Activated CD4-positive, alpha-beta memory T cell treated with anti-CD3 and anti-CD28 coated beads for 36 hours (primary cell): Measurements from ENCODE around the gene HERC2. TPM values are rescaled to one million over a fixed set of nuclear protein-coding genes. Genes with fewer than 3 reads are reported as not detected.
"Not testable (repeated sequence)": the region's sequence is repeated elsewhere in the genome, so short reads cannot be mapped to it uniquely, and the experiment has no call there.

Source experiments
- CTCF ChIA-PET: fragments of 350-600 bp; sonication (Branson Sonifier 250); formaldehyde crosslinking; loops from one replicate; lab custom pipeline; 2021; ENCODE audit warnings: antibody characterized with exemption, inconsistent platforms; lab: Charles Lee
- POLR2A ChIA-PET: fragments of 350-600 bp; sonication (Branson Sonifier 250); formaldehyde crosslinking; loops from one replicate; lab custom pipeline; 2021; ENCODE audit warnings: antibody characterized with exemption; lab: Charles Lee
- DNase-seq: peaks from one replicate; pipeline ENCODE4 v3.0.0-alpha.2; 2020
- H3K27ac Mint-ChIP-seq: one replicate; pipeline ENCODE4 v1.8.0; 2021; ENCODE audit warnings: mixed read lengths
- H3K27me3 Mint-ChIP-seq: one replicate; pipeline ENCODE4 v1.8.0; 2021; ENCODE audit warnings: mixed read lengths
- H3K36me3 Mint-ChIP-seq: one replicate; pipeline ENCODE4 v1.8.0; 2021; ENCODE audit warnings: mixed read lengths
- H3K4me1 Mint-ChIP-seq: one replicate; pipeline ENCODE4 v1.8.0; 2021; ENCODE audit warnings: low read depth, mixed read lengths
- H3K4me3 Mint-ChIP-seq: one replicate; pipeline ENCODE4 v1.8.0; 2021; ENCODE audit warnings: mild to moderate bottlenecking, mixed read lengths
- H3K9me3 Mint-ChIP-seq: one replicate; pipeline ENCODE4 v1.8.0; 2021; ENCODE audit warnings: mixed read lengths
- intact Hi-C: fragments of 100-400 bp; cut with micrococcal nuclease; formaldehyde crosslinking; loops from one replicate; pipeline ENCODE4 v1.15.1; 2023
- total RNA-seq, 2 experiments: library from RNA; stranded (reverse); gene quantifications; one replicate each; pipeline ENCODE4 v1.2.3, GENCODE V29; 2021

HERC2 gene
- total RNA-seq, 2 experiments from 2014 or later, result 30.4 to 33.7 TPM

- Mint-ChIP-seq H3K4me3 (no peak overlapping the region), H3K27me3 (no peaks in the 10 kb centered on the region), H3K27ac (no peak overlapping the region), H3K9me3 (no peaks in the 10 kb centered on the region), H3K4me1 (peaks cover 15% of the 10 kb centered on the region), H3K36me3 (peaks cover 9% of the 10 kb centered on the region)
- CTCF ChIA-PET, result no interaction called here
- intact Hi-C loops, result no loop called here
- POLR2A ChIA-PET, result no interaction called here
- no peak for DNase-seq
These were observed 190.6 kb downstream of the HERC2 start for GRCh38 chr15:28131400-28131799.

DNA sequence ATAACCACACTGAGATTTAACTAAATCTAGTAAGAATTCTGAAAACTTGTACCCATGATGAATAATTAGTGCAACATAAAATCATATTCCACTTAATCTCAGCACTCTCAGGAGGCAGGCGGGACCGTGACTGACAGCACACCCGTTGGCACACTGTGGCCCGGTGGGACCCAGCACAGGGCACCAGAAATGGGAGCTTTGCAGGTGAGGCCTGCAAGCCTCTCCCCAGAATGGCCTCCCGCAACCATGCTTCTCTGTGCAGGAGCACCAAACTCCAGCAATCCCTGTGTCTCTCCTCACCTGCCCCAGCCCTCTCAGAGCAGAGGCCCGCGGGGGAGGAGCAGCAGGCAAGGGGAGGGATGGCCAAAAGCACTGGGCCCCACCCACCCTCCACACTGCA lies 191.3 kb downstream of the HERC2 start:
- Mint-ChIP-seq H3K4me3 (no peak overlapping the region), H3K27ac (no peak overlapping the region), H3K4me1 (peaks cover 7% of the 10 kb centered on the region), H3K27me3 (no peaks in the 10 kb centered on the region), H3K36me3 (peaks cover 9% of the 10 kb centered on the region), H3K9me3 (no peaks in the 10 kb centered on the region)
- no peak for DNase-seq
- CTCF ChIA-PET, result no interaction called here
- POLR2A ChIA-PET, result no interaction called here
- intact Hi-C loops, result no loop called here

DNA sequence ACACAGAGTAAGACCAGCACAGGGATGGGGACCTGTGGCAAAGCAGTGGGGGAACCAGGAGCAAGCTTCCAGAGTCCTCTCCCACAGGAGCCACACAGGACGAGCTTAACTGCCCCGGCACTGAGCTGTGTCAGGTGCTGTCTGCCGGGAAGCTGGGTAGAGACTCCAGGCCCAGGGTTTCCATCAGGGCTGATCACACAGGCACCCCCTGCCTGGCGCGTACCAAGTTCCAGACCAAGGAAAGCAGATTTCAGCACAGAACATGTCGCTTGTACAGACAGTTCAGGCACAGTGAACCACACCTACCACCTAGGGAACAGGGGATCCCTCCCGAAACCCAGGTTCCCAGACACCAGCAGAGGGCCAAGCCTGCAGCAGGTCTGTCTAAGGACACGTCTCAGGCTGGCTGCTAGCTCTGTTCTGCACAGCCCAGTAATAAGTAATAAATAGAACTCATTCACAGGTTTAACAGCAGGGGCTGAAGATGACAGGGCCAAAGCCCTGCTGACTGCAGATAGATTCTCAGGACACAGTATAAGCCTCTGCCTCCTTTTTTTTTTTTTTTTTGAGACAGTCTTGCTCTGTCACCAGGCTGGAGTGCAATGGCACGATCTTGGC lies 192.6 kb downstream of the HERC2 start:
- intact Hi-C loops, result no loop called here
- DNase-seq, result no peak
- H3K4me1 Mint-ChIP-seq, result no peaks in the 10 kb centered on the region
- no peaks in the 10 kb centered on the region for H3K27me3 Mint-ChIP-seq
- ChIA-PET POLR2A (no interaction called here), CTCF (no interaction called here)
- no peak overlapping the region for H3K4me3 Mint-ChIP-seq
- H3K36me3 Mint-ChIP-seq, result peaks cover 9% of the 10 kb centered on the region
- no peaks in the 10 kb centered on the region for H3K9me3 Mint-ChIP-seq
- no peak overlapping the region for H3K27ac Mint-ChIP-seq

DNA sequence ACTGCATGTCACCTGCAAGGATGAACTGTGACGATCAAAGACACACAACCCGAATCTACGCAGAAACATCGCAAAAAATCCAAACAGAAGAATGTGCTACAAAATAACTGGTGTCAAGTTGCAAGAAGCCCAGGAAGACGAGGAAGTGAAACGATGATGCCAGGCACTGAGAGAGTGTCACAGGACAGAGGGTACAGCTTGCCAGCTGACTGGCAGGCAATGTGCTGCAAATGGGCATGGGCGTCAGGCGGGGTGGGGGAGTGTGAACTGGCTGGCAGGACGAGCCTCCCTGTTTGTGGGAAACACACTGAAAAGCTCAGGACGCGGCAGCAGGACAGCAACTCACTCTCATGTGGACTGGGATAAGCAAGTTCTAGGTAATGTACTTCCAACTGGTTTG lies 193.9 kb downstream of the HERC2 start:
- POLR2A ChIA-PET, result no interaction called here
- intact Hi-C loops, result no loop called here
- Mint-ChIP-seq H3K27me3 (no peaks in the 10 kb centered on the region), H3K27ac (no peak overlapping the region), H3K36me3 (peaks cover 15% of the 10 kb centered on the region), H3K9me3 (no peaks in the 10 kb centered on the region), H3K4me1 (no peaks in the 10 kb centered on the region), H3K4me3 (no peak overlapping the region)
- no peak for DNase-seq
- CTCF ChIA-PET, result no interaction called here

GRCh38 chr15:28127036-28127435 lies 194.9 kb downstream of the HERC2 start:
- peaks cover 14% of the 10 kb centered on the region for H3K36me3 Mint-ChIP-seq
- no peaks in the 10 kb centered on the region for H3K9me3 Mint-ChIP-seq
- POLR2A ChIA-PET, result no interaction called here
- CTCF ChIA-PET, result interaction anchor here (1.0 to 1.9 kb wide), 4 partner anchors 10 to 75 kb away, joined by 3 to 15 read pairs (median 12); no protein-coding TSS in a partner anchor
- H3K4me3 Mint-ChIP-seq, result no peak overlapping the region
- H3K27me3 Mint-ChIP-seq, result no peaks in the 10 kb centered on the region
- intact Hi-C loops, result no loop called here
- no peaks in the 10 kb centered on the region for H3K4me1 Mint-ChIP-seq
- DNase-seq, result no peak
- H3K27ac Mint-ChIP-seq, result no peak overlapping the region

DNA sequence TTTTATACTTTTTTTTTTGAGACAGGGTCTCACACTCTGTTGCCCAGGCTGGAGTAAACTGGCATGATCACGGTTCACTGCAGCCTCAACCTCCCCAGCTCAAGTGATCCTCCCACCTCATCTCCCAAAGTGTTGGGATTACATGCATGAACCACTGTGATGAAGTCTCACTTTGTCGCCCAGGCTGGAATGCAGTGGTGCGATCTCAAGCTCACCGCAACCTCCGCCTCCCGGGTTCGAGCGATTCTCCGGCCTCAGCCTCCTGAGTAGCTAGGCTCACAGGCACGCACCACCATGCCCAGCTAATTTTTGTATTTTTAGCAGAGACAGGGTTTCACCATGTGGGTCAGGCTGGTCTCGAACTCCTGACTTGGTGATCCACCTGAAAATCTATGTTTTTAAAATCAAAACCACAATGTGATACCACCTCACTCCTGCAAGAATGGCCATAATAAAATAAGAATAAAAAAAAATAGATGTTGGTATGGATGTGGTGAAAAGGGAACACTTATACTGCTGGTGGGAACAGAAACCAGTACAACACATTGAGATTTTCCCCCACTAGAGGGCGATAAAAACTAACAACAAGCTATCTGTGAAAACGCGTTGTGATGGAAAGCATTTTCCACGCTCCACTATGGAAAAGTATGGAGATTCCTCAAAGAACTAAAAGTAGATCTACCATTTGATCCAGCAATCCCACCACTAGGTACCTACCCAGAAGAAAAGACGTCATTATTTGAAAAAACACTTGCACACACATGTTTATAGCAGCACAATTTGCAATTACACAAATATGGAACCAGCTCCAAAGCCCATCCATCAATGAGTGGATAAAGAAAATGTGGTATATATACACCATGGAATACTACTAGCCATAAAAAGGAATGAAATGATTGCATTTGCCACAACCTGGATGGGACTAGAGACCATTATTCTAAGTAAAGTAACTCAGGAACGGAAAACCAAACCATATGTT lies 196.0 kb downstream of the HERC2 start:
- no peaks in the 10 kb centered on the region for H3K27me3 Mint-ChIP-seq
- peaks cover 18% of the 10 kb centered on the region for H3K36me3 Mint-ChIP-seq
- intact Hi-C loops, result no loop called here
- no peaks in the 10 kb centered on the region for H3K4me1 Mint-ChIP-seq
- DNase-seq, result no peak
- no peak overlapping the region for H3K27ac Mint-ChIP-seq
- no peaks in the 10 kb centered on the region for H3K9me3 Mint-ChIP-seq
- POLR2A ChIA-PET, result no interaction called here
- H3K4me3 Mint-ChIP-seq, result no peak overlapping the region
- CTCF ChIA-PET, result interaction anchor here (0.6 to 1.9 kb wide), 16 partner anchors 8 to 824 kb away, joined by 3 to 15 read pairs (median 4); no protein-coding TSS in a partner anchor

DNA sequence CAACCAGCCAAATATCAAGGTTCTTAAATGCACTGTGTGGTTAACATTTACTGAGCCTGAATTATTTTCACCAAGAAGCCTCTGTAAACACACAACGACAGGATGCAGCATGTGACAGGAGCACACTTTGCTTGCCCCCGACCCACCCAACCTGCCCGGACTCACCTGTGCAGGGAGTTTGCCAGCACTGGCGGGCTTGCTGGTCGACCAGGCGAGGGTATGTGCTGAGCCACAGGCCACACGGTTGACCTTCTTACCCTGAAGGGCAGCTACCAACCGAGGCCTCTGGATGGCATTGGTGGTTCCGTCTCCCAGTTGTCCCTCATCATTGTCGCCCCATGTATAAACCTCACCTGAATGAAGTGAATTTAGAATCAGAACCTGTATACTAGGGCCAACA lies 197.1 kb downstream of the HERC2 start:
- ChIA-PET CTCF (interaction anchor here (1.1 kb wide), 1 partner anchor 9 kb away, joined by 3 read pairs; no protein-coding TSS in a partner anchor), POLR2A (no interaction called here)
- H3K4me3 Mint-ChIP-seq, result no peak overlapping the region
- no peaks in the 10 kb centered on the region for H3K4me1 Mint-ChIP-seq
- H3K27ac Mint-ChIP-seq, result no peak overlapping the region
- H3K27me3 Mint-ChIP-seq, result no peaks in the 10 kb centered on the region
- H3K36me3 Mint-ChIP-seq, result peaks cover 26% of the 10 kb centered on the region
- no peak for DNase-seq
- H3K9me3 Mint-ChIP-seq, result no peaks in the 10 kb centered on the region
- intact Hi-C loops, result loop anchor here (5.0 kb wide), 1 partner anchor 1238 kb away; no protein-coding TSS in a partner anchor

GRCh38 chr15:28123408-28124023 lies 198.5 kb downstream of the HERC2 start:
- H3K4me3 Mint-ChIP-seq, result no peak overlapping the region
- H3K9me3 Mint-ChIP-seq, result no peaks in the 10 kb centered on the region
- H3K27me3 Mint-ChIP-seq, result no peaks in the 10 kb centered on the region
- CTCF ChIA-PET, result interaction anchor here (0.7 kb wide), 1 partner anchor 33 kb away, joined by 3 read pairs; no protein-coding TSS in a partner anchor
- peak; percentile 61 for DNase-seq
- no peak overlapping the region for H3K27ac Mint-ChIP-seq
- intact Hi-C loops, result loop anchor here (1.0 to 5.0 kb wide), 2 partner anchors 37 to 1236 kb away; no protein-coding TSS in a partner anchor
- POLR2A ChIA-PET, result no interaction called here
- H3K36me3 Mint-ChIP-seq, result peaks cover 26% of the 10 kb centered on the region
- no peaks in the 10 kb centered on the region for H3K4me1 Mint-ChIP-seq

DNA sequence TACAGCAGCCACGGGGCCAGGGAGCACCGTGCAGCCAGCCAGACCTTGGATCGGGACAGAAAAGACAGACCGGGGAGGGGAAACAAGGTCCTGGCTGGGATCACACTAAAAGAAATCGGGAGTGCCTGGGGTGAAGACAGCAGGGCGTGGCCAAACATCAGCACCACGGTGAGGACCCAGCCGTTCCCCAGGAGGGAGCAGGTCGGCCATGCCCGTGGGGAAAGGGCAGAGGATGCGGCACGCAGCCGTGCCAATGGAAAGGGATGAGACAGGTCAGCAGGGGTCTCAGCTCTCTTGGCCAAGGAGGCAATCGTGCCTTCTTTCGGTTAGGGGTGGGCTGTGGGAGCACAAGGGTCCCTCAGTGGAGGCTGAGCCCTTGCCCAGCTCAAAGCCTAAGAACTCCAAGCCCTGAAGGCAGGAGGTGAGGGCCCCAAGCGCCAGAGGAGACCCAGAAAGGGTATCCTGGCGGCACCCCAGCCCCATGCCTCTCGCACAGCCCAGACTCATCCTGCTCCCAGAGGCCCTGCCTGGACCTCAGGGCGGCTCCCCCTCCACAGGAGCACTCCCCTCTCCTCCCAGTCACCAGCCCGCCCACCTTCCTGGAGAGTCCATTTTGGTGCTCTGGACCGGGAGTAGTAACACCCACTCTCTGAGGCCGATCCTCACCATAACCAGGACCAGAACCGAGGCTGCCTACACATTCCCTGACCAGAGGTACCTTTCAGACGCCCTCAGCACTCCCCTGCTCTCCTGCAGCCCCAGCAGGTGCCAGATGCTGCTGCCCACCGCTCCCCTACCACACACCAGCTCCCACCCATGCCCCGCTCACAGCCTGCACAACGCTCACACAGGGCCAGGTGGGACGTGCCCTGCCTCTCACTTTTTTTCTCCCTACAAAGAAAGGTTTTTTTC lies 199.7 kb downstream of the HERC2 start:
- Mint-ChIP-seq H3K36me3 (peaks cover 30% of the 10 kb centered on the region), H3K9me3 (no peaks in the 10 kb centered on the region), H3K27me3 (no peaks in the 10 kb centered on the region), H3K4me1 (no peaks in the 10 kb centered on the region), H3K4me3 (no peak overlapping the region), H3K27ac (no peak overlapping the region)
- CTCF ChIA-PET, result no interaction called here
- no peak for DNase-seq
- POLR2A ChIA-PET, result no interaction called here
- intact Hi-C loops, result loop anchor here (5.0 kb wide), 1 partner anchor 1235 kb away; no protein-coding TSS in a partner anchor

GRCh38 chr15:28121577-28121976 lies 200.4 kb downstream of the HERC2 start:
- H3K27me3 Mint-ChIP-seq, POLR2A ChIA-PET, CTCF ChIA-PET, DNase-seq, H3K4me3 Mint-ChIP-seq, H3K4me1 Mint-ChIP-seq, H3K9me3 Mint-ChIP-seq, H3K27ac Mint-ChIP-seq: not testable (repeated sequence)
- intact Hi-C loops, result loop anchor here (5.0 kb wide), 1 partner anchor 1234 kb away; no protein-coding TSS in a partner anchor
- peaks cover 31% of the 10 kb centered on the region for H3K36me3 Mint-ChIP-seq

- no peak overlapping the region for H3K27ac Mint-ChIP-seq
- CTCF ChIA-PET, result no interaction called here
- H3K36me3 Mint-ChIP-seq, result peaks cover 35% of the 10 kb centered on the region
- H3K9me3 Mint-ChIP-seq, result no peaks in the 10 kb centered on the region
- no peak overlapping the region for H3K4me3 Mint-ChIP-seq
- no peaks in the 10 kb centered on the region for H3K27me3 Mint-ChIP-seq
- DNase-seq, result no peak
- intact Hi-C loops, result loop anchor here (5.0 kb wide), 1 partner anchor 1233 kb away; no protein-coding TSS in a partner anchor
- H3K4me1 Mint-ChIP-seq, result no peaks in the 10 kb centered on the region
- POLR2A ChIA-PET, result no interaction called here
These were observed 201.7 kb downstream of the HERC2 start for GRCh38 chr15:28120359-28120640.
